Natural killer cell treated with Interleukin-12 subunit alpha and Interleukin-12 subunit beta and Interleukin-15 and Interleukin-18, amount 100 ng/mL, for 72 hours (primary cell): ENCODE measurements around the gene SEMA6B. TPM values are rescaled to one million over a fixed set of nuclear protein-coding genes. Genes with fewer than 3 reads are reported as not detected.

ENCODE experiments used
- ATAC-seq, 2 donors: fragments of 150-1000 bp; cut with Tn5 transposase in 1 of 2; sonication (Bioruptor Pico), chemical (Tn5 transposase) in 1 of 2; 2 replicates each; pipeline ENCODE4 v1.10.0; 2021
- DNase-seq: peaks from one replicate; pipeline ENCODE4 v3.0.0; 2022; ENCODE audit warnings: low spot score
- H3K27ac Mint-ChIP-seq, 2 donors: 1 replicate in 1 of 2; 2 replicates in 1 of 2; pipeline ENCODE4 v1.8.0; 2022; ENCODE audit warnings: mixed read lengths in 2 of 2, mild to moderate bottlenecking in 1 of 2, moderate library complexity in 1 of 2
- H3K27me3 Mint-ChIP-seq, 2 donors: 1 replicate in 1 of 2; 2 replicates in 1 of 2; pipeline ENCODE4 v1.8.0; 2022; ENCODE audit warnings: mixed read lengths in 2 of 2
- H3K36me3 Mint-ChIP-seq: one replicate; pipeline ENCODE4 v1.8.0; 2022; ENCODE audit warnings: mixed read lengths
- H3K4me1 Mint-ChIP-seq, 2 donors: 1 replicate in 1 of 2; 2 replicates in 1 of 2; pipeline ENCODE4 v1.8.0; 2022; ENCODE audit warnings: low read depth in 2 of 2, mixed read lengths in 2 of 2, mild to moderate bottlenecking in 1 of 2
- H3K4me3 Mint-ChIP-seq: one replicate; pipeline ENCODE4 v1.8.0; 2022; ENCODE audit warnings: mixed read lengths
- H3K9me3 Mint-ChIP-seq: 2 replicates; pipeline ENCODE4 v1.8.0; 2022; ENCODE audit warnings: mixed read lengths
- total RNA-seq, 2 donors: library from RNA; stranded (reverse); gene quantifications; one replicate each; pipeline ENCODE4 v1.2.3, GENCODE V29; 2022

The SEMA6B gene, protein sequence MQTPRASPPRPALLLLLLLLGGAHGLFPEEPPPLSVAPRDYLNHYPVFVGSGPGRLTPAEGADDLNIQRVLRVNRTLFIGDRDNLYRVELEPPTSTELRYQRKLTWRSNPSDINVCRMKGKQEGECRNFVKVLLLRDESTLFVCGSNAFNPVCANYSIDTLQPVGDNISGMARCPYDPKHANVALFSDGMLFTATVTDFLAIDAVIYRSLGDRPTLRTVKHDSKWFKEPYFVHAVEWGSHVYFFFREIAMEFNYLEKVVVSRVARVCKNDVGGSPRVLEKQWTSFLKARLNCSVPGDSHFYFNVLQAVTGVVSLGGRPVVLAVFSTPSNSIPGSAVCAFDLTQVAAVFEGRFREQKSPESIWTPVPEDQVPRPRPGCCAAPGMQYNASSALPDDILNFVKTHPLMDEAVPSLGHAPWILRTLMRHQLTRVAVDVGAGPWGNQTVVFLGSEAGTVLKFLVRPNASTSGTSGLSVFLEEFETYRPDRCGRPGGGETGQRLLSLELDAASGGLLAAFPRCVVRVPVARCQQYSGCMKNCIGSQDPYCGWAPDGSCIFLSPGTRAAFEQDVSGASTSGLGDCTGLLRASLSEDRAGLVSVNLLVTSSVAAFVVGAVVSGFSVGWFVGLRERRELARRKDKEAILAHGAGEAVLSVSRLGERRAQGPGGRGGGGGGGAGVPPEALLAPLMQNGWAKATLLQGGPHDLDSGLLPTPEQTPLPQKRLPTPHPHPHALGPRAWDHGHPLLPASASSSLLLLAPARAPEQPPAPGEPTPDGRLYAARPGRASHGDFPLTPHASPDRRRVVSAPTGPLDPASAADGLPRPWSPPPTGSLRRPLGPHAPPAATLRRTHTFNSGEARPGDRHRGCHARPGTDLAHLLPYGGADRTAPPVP
- total RNA-seq = under 1 TPM in 1 of 2 donors, not detected in 1; 0.14 TPM

DNA sequence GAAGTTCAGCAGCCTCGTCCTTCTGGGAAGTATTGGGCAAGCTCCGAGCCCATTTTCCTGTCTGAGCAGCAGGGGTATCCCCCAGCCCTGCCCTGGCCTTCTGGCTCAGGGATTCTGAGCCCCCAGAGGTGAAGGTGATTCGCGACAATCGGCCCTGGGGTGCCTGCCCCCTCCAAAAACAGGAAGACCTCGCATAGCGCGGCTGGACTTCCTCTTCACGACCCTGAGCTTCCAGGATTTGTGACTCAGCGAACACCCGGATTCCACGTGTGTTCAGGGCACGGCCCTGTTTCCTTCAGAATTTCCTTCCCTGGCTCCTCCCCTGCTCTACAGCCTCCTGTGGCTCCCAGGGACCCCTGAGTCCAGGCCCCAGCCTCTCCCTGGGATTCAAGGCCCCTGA is at the start of gene SEMA6B:
TSS of gene SEMA6B (minus strand) at position 116 of the 400 bp plus-strand sequence. CDS start 1,227 bp downstream, outside the sequence.
- DNase-seq (no peak), ATAC-seq (no peak)
- no peaks in the 10 kb centered on the region for H3K27me3 Mint-ChIP-seq
- H3K36me3 Mint-ChIP-seq = no peaks in the 10 kb centered on the region
- no peak within 1 kb of the TSS for H3K4me3 Mint-ChIP-seq
- no peaks in the 10 kb centered on the region for H3K4me1 Mint-ChIP-seq
- H3K9me3 Mint-ChIP-seq = no peaks in the 10 kb centered on the region
- H3K27ac Mint-ChIP-seq = no peak within 1 kb of the TSS

DNA sequence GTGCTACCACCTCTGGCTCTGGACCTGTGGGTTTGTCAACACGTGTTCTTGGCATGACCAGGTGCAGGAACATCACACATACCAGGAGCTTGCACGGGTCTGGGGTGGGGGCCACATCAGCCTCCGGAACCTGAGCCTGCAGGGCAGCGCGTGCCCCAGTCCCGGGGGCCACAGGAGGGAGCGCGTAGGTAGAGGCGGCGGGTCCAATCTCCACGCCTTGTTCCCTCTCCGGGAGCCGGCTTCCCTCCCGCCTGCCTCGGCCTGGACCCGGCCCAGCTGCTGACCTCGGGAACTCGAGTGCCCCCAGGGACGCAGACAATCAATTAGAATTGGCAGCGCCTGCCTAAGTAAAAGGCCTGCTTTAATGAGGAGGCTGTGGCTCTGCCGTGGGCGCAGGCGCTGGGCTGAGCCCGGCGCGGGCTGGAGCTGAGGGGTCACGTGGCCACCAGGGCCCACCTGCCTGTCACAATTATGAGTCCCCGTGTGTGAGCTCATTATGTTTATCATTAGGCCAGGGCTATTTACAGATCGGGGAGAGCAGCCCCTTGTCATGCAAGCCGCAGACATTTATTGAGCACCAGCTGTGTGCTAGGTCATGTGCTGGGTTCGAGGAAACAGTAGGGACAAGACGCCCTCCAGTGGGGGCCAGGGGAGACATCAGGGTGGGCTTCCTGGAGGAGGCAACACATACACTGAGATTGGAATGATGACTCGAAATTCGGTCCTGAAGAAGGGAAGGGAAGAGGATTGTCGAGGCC is 47.6 kb upstream of the SEMA6B start:
- DNase-seq (no peak), ATAC-seq (no peak)
- Mint-ChIP-seq H3K4me1 (no peaks in the 10 kb centered on the region), H3K36me3 (no peaks in the 10 kb centered on the region), H3K4me3 (no peak overlapping the region), H3K27ac (no peak overlapping the region), H3K9me3 (no peaks in the 10 kb centered on the region), H3K27me3 (peaks cover 14 to 16% of the 10 kb centered on the region in 2 donors)

DNA sequence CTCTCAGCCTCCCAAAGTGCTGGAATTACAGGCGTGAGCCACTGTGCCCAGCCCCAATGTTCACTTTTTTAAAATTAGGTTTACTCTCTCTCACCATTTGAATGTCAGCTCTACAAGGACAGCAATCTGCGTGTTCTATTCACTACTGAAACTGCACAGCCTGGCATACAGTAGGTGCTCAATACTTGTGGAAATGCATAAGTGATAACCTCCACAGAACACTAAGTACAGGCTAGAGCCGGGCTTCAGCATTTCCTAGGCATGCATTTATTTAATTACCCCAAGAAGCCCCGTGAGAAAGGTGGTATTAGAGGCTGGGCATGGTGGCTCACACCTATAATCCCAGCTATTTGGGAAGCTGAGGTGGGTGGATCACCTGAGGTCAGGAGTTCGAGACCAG is 46.7 kb upstream of the SEMA6B start:
- Mint-ChIP-seq H3K27me3 (peaks cover 15 to 16% of the 10 kb centered on the region in 2 donors), H3K36me3 (no peaks in the 10 kb centered on the region), H3K9me3 (no peaks in the 10 kb centered on the region), H3K4me3 (no peak overlapping the region), H3K27ac (no peak overlapping the region), H3K4me1 (no peaks in the 10 kb centered on the region)
- no peak for ATAC-seq
- DNase-seq = no peak

DNA sequence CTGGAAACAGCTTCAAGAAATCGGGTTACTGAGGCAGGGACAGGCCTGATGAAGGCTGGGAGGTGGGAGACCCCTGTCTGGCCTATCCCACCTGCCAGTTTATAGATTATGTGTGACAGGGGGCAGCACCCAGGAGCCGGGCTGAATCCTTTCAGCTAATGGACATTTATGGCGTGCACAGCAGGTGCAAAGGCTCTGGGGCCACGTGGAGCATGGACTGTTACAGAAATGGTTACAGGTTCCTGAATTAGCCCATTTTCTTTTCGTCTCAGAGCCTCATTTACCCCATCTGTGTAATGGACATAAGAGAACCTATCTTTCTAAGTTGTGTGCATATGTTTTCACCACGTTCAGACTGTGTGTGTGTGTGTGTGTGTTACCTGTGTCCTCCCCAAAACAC is 45.4 kb upstream of the SEMA6B start:
- Mint-ChIP-seq H3K36me3 (no peaks in the 10 kb centered on the region), H3K27me3 (peaks cover 2 to 8% of the 10 kb centered on the region in 2 donors), H3K4me1 (no peaks in the 10 kb centered on the region), H3K9me3 (no peaks in the 10 kb centered on the region), H3K4me3 (no peak overlapping the region), H3K27ac (no peak overlapping the region)
- no peak for ATAC-seq
- no peak for DNase-seq

DNA sequence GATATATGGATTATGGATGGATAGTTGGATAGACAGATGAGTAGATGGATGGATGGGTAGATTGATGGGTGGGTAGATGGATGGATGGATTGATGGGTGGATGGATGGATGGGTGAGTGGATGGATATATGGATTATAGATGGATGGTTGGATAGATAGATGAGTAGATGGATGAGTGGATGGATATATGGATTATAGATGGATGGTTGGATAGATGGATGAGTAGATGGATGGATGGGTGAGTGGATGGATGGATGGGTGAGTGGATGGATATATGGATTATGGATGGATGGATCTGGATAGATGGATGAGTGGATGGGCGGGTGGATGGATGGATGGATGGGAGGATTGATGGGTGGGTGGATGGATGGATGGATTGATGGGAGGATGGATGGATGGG is 43.4 kb upstream of the SEMA6B start:
- Mint-ChIP-seq H3K36me3 (no peaks in the 10 kb centered on the region), H3K4me1 (peaks cover 3 to 5% of the 10 kb centered on the region in 2 donors), H3K27ac (no peak overlapping the region), H3K9me3 (no peaks in the 10 kb centered on the region), H3K27me3 (peaks cover 0 to 6% of the 10 kb centered on the region in 2 donors), H3K4me3 (no peak overlapping the region)
- ATAC-seq (no peak), DNase-seq (no peak)

DNA sequence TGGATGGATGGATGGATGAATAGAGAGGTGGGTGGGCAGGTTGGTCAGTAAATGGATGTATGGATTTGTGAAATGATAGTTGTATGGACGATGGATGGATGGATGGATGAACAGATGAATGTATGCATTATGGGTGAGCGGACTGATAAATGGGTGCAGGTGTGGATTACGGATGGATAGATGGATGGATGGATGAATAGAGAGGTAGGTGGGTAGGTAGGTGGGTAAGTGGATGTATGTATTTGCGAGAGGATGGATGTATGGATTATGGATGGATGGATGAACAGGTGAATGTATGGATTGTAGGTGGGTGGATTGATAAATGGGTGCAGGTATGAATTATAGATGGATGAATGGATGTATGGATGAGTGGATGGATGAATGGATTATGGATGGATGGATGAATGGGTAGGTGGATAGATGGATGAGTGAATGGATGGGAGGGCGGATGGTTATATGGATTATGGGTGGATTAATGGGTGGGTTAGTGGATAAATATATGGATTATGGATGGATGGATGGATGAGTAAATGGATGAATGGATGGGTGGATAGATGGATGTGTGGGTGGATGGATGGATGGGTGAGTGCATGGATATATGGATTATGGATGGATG is 42.8 kb upstream of the SEMA6B start:
- no peak for ATAC-seq
- H3K4me3 Mint-ChIP-seq = no peak overlapping the region
- no peak overlapping the region for H3K27ac Mint-ChIP-seq
- no peaks in the 10 kb centered on the region for H3K36me3 Mint-ChIP-seq
- H3K4me1 Mint-ChIP-seq = peaks cover 5 to 7% of the 10 kb centered on the region in 2 donors
- peaks cover 0 to 6% of the 10 kb centered on the region in 2 donors for H3K27me3 Mint-ChIP-seq
- no peak for DNase-seq
- no peaks in the 10 kb centered on the region for H3K9me3 Mint-ChIP-seq

DNA sequence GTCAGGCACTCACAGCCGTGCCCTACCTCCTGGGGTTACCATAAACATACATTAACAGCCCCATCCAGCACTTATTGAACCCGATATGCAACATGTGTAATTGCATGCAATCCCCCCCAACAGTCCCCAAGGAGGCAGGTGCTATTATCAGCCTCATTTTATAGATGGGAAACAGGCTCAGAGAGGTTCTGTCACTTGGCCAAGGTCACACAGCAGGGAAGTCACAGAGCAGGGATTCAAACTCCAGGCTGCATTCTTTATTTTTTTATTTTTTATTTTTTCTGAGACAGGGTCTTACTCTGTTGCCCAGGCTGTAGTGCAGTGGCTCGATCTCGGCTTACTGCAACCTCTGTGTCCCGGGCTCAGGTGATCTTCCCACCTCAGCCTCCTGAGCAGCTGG is 41.4 kb upstream of the SEMA6B start:
- Mint-ChIP-seq H3K27ac (no peak overlapping the region), H3K9me3 (no peaks in the 10 kb centered on the region), H3K27me3 (peaks cover 0 to 9% of the 10 kb centered on the region in 2 donors), H3K4me3 (no peak overlapping the region), H3K4me1 (peaks cover 8 to 10% of the 10 kb centered on the region in 2 donors), H3K36me3 (no peaks in the 10 kb centered on the region)
- ATAC-seq (no peak), DNase-seq (no peak)

DNA sequence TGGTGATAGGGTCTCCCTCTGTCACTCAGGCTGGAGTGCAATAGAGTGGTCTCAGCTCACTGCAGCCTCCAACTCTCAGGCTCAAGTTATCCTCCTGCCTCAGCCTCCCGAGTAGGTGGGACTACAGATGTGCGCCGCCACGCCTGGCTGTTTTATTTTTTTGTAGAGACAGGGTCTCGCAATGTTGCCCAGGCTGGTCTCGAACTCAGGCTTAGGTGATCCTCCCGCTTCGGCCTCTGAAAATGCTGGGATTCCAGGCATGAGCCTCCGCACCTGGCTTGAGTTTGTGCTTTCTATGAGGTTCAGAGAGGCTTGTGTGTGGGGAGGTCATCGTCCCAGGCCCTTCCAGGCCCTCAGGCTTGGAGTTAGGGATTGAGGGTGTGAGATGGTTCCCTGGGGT is 40.6 kb upstream of the SEMA6B start:
- DNase-seq (no peak), ATAC-seq (no peak)
- Mint-ChIP-seq H3K27ac (no peak overlapping the region), H3K36me3 (no peaks in the 10 kb centered on the region), H3K9me3 (no peaks in the 10 kb centered on the region), H3K4me3 (no peak overlapping the region), H3K27me3 (peaks cover 0 to 9% of the 10 kb centered on the region in 2 donors), H3K4me1 (peaks cover 8 to 10% of the 10 kb centered on the region in 2 donors)

DNA sequence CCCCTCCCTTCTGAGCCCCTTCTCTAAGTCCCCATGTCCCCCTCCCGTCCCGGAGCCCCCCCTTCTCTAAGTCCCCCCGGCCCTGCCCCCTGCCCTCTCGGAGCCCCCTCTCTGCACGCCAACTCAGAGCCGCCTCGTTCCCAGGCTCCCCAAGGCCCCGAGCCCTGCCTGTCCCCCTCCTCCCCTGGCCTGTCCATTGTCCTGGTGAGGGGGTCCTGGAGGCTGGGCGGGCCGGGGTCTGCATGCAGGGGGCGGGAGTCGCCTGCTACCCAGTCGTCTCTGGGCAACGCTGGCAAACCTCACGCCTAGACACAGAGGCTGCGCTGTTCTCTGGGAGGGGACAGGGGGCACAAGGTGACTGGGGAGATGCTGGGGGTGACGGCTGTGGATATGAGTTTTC is 39.2 kb upstream of the SEMA6B start:
- no peak overlapping the region for H3K4me3 Mint-ChIP-seq
- H3K27ac Mint-ChIP-seq = no peak overlapping the region
- DNase-seq (no peak), ATAC-seq (no peak)
- H3K36me3 Mint-ChIP-seq = no peaks in the 10 kb centered on the region
- H3K27me3 Mint-ChIP-seq = peaks cover 0 to 9% of the 10 kb centered on the region in 2 donors
- H3K4me1 Mint-ChIP-seq = peaks cover 8 to 10% of the 10 kb centered on the region in 2 donors
- no peaks in the 10 kb centered on the region for H3K9me3 Mint-ChIP-seq

DNA sequence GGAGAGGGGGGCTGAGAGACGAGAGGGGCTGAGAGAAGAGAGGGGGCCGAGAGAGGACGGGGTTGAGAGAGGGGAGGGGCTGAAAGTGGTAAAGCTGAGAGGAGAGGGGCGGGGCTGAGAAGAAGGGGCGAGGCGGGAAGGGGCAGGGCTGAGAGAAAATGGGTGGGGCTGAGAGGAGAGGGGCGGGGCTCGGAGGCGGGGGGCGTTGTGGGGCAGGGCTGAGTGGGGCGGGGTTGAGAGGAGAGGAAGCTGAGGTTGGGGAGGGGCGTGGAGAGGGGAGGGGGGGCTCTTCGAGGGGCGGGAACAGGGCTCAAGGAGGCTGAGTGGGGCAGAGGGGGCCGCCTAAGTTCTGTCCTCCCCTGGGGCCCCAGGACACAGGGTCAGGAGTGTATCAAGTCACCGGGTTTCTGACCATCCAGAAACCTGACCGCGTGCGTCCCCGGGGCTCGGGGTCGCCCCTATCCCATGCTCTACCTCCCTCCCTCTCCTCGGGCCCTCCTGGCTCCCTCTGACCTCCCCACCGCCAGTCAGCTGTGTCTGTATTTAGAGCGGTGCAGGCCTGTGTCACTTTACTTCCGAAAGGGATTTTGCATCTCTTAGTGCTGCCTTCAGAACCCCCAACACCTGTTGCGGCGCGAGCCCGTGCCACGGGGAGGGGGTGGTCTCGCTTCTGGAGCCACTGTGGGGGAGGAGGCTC is 38.6 kb upstream of the SEMA6B start:
- Mint-ChIP-seq H3K36me3 (no peaks in the 10 kb centered on the region), H3K9me3 (no peaks in the 10 kb centered on the region), H3K27me3 (peaks cover 0 to 9% of the 10 kb centered on the region in 2 donors), H3K4me3 (no peak overlapping the region), H3K4me1 (peaks cover 8 to 10% of the 10 kb centered on the region in 2 donors), H3K27ac (no peak overlapping the region)
- DNase-seq (no peak), ATAC-seq (peak; percentile 57 to 77)

DNA sequence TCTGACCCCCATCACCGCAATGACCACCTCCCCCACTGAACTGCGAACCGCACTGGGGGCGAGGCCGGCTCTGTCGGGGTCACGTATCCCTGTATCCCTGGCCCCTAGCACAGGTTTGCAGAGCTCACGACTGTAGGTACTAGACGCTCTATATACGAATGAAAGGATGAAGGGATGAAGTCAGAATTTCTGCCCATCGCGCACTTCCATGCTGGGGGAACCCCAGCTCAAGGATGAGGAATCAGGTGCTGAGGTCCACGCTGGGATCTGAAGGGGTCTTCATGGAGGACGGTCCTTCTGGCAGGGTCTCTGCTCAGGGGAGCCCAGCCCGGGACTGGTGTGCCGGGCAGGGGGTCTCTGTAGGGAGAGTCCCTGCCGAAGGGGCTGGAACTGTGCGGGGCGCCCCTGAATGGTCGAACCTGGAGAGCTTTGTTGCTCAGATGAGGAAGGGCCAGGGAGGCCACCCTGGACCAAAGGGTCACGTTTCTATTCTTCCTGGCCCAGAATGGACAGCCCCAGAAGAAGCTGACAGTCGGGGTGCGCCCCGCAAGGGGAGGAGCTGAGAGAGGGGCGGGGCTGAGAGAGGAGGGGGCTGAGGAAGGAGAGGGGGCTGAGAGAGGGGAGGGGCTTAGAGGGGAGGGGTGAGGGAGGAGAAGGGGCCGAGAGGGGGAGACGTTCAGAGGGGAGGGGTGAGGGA is 37.9 kb upstream of the SEMA6B start:
- no peaks in the 10 kb centered on the region for H3K36me3 Mint-ChIP-seq
- no peak overlapping the region for H3K27ac Mint-ChIP-seq
- H3K4me3 Mint-ChIP-seq = peak overlapping the region; percentile 41

More for the DNA sequence above, 37.9 kb upstream of the SEMA6B start:
- ATAC-seq (peak; percentile 24 to 60), DNase-seq (no peak)
- H3K4me1 Mint-ChIP-seq = peaks cover 8 to 10% of the 10 kb centered on the region in 2 donors
- no peaks in the 10 kb centered on the region for H3K9me3 Mint-ChIP-seq
- peaks cover 0 to 12% of the 10 kb centered on the region in 2 donors for H3K27me3 Mint-ChIP-seq
